ENCODE results near the gene CHID1.

The CHID1 gene

DNA sequence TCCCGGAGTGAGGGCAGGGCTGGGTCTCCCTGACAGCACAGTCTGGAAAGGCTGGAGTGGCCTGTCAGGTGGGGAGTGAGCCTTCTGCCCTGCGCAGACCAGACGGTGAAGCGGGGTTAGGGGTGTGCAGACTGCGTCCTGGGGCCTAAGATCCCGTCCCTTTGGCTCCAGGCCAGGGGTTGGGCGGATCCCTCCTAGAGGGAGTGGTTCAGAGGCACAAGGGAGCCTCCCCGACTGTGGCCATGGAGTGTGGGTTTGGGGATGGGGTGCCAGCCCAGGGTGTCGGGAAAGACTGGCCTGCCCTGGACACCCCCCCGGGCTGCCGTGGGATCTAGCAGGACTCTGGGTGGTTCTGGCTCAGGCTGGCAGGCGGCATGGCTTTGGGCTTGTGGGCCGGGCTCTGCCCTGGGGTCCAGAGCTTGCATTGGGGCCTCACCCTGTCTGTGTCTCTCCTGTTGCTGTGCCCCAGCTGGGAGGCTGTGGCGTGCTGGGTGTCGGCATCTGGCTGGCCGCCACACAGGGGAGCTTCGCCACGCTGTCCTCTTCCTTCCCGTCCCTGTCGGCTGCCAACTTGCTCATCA, 48.4 kb downstream of the CHID1 start:
- no peak for FAIRE-seq

GRCh38 chr11:861105-861479, 49.5 kb downstream of the CHID1 start:
- no peak for FAIRE-seq

DNA sequence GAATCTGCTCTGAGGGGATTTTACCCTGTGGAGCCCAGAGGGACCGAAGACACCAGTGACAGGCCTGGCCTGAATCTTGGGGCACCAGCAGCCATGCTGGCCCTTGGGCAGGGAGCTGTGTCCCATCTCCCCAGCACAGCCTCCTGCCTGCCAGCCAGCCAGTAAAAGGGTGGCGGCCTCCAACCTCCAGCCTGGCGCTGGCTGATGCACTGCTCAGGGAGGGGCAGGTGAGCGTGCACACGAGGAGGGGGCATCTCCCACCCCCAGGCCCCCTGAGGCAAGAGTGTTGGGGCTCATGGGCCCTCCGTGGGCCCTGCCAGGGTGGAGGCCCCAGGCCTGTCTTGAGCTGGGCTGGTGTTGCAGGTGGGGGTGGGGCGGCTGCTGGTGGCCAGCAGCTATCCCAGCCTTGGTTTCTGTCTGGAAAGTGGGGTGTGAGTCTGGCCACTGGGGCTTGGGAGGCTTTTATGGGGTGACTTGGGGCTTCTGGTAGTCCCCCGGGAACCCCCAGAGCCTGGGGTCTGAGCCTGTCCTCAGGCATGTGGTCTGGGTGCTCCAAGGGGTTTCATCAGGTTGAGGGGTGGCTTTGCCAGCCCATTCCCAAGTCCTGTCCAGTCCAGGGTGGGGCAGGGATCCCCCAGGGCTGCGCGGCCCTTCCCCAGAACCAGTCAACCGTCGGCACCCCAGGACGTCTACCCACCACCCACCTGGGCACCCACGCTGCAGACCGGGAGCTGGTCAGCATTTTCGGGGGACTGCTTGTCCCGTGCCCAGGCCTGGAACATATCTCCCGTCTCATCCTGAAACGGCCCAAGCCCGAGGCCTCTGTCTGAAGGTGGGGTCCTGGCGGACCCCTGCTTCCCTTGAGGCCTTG, 50.1 kb downstream of the CHID1 start:
- FAIRE-seq, result no peak

DNA sequence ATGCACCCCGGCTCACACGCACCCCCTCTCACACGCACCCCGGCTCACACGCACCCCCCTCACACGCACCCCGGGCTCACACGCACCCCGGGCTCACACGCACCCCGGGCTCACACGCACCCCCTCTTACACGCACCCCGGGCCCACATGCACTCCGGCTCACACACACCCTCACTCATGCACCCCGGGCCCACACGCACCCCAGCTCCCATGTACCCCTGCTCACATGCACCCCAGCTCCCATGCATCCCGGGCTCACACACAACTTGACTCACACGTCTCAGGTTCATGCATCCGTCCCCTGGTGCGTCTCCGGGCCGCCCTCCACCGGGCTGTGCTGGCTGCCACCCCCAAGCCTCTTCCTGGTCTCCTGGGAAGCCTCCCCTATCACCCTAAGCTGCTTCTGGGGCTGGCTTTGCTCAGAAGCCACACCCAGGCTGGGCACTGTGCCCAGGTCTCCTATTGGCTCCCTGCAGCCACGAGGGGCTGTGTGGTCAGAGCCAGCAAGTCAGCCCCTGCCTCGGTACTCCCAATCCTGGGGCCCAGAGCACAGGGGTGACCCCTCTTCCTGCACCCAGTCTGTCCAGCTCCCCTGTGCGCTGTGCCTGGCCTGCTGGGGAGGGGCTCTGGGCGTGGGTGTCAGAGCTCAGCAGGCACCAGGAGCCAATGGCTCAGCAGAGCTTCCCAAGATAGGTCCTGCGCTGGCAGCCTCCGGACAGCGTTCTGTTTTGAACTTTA, 51.0 kb downstream of the CHID1 start:
- no peak for FAIRE-seq

DNA sequence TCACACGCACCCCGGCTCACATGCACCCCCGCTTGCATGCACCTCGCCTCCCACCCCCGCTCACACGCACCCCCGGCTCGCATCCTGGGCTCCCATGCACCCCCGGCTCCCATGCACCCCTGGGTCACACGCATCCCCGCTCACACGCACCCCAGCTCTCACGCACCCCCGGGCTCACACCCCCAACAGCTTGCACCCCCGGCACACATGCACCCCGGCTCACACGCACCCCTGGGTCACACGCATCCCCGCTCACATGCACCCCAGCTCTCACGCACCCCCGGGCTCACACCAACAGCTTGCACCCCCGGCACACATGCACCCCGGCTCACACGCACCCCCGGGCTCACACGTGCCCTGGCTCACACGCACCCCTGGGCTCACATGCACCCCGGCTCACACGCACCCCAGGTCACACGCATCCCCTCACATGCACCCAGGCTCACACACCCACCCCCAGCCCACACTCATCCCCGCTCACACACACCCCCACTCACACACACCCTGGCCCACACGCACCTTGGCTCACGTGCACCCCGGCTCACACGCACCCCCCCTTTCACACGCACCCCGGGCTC, 51.8 kb downstream of the CHID1 start:
- FAIRE-seq, result no peak

DNA sequence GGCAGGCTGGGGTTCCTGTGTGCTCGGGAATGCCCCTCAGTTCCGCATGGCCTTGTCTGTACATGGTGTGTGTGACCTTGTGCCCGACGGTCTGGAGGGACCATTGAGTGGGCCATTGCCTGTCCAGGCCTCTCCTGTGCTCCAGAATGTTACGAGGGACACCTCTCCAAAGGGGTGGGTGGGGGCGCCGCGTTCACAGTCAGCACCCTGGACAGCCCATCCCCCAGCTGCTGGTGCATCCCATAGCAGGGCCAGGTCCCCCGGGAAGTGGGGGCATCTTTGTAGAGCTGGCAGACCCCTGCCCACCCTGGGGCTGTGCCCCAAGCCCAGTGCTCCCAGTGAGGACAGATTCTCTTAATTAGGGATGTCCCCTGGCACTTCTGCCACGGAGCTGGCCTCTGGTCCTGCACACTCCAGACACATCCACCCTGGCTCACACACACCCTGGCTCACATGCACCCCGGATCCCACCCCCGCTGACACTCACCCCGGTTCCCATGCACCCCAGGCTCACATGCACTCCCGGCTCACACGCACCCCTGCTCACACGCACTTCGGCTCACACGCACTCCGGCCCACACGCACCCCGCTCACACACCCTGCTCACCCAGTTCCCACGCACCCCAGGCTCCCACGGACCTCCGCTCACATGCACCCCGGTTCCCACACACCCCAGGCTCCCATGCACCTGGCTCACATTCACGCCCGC, 52.4 kb downstream of the CHID1 start:
- no peak for FAIRE-seq

GRCh38 chr11:856397-856796, 54.2 kb downstream of the CHID1 start:
- FAIRE-seq, result no peak

DNA sequence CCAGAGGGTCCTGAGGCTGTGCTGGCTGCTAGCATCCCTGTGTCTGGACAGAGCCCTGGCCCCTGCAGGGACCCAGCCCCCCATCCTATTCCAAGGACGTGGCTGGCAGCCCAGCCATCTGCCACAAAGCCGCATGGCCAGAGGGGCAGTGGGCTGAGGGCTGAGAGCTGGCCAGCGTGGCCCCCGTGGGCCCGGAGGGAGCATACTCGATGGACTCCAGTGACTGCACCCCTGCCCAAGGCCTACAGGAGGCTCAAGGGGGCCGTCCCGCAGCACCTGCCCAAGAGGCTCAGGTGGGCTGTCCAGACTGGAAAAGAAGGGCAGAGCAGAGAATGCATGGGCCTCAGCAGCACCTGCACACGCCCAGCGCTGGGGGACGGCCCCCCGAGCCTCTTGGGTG, 54.8 kb downstream of the CHID1 start:
- FAIRE-seq, result no peak

- no peak for FAIRE-seq
These were observed 55.3 kb downstream of the CHID1 start for GRCh38 chr11:855330-855674.

- FAIRE-seq, result no peak
These were observed 55.8 kb downstream of the CHID1 start for GRCh38 chr11:854601-855329.

DNA sequence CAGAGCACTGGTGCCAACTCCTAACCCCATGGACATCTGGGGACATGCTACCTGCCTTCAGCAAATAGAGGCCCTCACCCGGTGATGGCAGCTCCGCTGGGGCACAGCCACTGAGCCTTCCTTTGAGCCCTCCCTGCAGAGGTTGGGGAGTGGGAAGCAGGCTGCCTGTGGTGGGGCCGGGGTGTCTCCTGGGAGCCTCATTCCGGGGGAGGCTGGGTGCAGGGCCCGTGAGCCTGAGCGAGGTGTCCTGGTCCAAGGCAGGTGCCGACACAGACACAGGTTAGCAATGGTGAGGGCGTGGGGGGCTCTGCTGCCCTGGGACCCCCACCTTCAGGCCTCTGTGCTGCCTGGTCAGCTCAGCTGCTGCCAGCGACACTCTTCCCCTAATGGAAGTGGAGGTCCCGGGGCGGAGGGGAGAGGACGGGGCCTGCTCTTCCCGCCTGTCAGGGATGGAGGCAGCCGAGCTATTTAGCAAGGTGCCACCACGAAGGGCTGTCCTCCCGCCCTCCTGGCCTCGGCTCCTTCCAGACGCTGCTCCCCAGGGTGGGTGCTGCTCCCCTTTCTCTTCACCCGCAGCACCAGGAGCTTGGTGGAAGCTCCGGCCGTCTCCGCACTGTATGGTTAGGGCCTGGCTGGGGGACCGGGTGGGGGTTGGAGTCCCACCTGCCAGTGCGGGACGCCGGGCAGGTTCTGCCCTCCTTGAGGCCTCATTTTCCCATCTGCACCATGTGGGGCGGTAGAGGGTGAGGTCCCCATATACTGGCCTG, 56.7 kb downstream of the CHID1 start:
- FAIRE-seq, result no peak

GRCh38 chr11:852762-853161, 57.8 kb downstream of the CHID1 start:
- no peak for FAIRE-seq

DNA sequence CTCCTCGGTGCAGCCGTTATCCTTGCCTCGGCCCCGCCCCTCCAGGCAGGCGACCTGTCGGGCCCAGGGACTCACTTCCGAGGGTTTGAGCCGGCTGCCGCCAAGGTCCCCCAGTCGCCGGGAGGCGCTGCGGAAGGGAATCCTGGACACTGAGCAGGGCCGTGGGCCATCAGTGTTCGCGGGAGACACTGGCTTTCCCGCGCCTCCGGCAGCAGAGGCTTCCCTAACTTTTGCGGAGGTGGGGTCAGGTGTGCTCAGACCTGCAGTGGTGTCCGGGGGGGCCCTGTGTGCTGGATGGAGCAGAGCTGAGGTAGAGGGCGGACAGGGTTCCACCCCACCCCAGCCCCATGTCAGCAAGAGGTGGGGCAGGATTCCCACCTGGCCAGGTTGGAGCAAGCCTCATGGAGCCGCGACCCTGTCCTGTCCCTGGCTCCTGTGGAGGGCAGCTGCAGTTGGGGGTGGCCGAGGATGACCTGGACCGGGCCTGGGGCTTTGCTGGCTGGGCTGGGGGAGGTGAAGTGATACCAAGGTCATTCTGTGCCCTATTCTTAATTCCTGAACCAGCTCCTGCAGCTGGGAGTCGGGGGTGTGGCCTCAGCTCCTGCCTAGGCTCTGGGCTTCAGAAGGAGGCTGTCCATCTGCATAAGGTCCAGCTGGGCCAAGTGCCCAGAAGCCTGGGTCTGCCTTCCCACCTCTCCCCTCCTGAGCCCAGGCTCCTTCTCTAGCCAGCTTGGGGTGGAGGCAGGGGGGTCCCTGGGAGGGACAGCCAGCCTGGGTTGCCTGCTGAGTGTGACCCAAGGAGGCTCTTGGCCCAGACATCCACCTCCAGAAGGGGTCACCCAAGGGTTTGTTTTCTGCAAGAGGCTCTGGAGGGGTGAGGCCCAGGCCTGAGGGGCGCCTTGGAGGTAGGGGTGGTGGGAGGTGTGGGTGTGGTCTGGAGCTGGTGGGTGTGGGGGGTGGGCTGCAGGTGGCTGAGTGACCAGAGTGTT, 59.5 kb downstream of the CHID1 start:
- FAIRE-seq, result no peak

DNA sequence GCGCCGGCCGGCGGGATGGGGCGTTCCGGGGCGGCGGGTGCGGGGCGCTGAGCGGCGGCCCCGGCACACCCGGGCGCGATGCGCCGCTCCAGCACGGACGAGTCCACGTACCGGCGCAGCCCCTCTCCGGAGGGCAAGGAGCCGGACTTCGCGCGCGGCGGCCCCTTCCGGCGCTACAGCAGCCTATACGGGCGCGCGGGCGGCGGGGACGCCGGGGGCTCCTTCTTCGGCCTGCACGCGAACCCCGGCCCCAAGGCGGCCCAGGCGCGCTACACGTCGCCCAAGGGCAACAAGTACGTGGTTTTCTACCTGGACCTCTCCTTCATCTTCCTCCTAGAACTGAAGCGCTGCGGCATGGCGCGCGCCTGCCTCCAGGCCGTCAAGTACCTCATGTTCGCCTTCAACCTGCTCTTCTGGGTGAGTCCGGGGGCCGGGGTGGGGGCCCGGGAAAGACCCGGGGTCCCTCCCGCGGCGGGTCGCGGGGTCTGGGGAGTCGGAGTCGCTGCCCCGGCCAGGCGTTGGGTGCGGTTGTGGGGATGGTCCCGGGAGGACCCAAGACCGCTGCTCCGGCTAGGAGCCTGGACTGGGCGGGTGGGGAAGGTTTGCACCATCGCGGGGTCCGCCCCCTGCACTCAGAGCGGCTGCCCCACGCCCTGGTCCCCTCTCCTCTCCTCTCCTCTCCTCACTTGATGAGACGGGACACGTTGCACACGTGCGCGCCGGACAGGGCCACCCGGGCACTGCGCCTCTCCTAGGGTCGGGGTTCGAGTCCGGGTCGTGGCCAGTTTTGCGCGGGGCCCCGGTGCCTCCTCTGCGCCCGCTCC, 60.4 kb downstream of the CHID1 start:
- no peak for FAIRE-seq

GRCh38 chr11:849104-849824, 61.3 kb downstream of the CHID1 start:
- FAIRE-seq, result no peak

- no peak for FAIRE-seq
These were observed 62.2 kb downstream of the CHID1 start for GRCh38 chr11:848380-848931.

DNA sequence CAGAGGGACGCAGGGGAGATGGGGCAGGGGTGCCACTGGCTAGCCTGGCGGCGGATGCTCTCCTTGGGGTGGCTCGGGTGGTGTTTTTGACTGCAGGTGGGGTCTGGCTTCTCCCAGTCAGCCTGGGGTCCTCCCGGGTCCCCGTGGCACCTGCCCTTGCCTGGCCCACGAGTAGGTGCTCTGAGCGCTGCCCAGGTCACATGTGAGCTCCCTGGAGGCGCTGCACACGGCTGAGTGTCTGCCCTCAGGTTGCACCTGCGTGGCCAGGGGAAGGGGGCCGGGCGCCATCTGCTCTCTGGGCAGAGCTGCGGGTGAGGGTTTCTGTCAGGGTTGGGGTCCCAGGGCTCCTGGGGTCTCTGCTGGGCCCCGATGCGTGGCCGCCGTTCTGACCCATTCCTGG, 62.7 kb downstream of the CHID1 start:
- FAIRE-seq, result no peak

DNA sequence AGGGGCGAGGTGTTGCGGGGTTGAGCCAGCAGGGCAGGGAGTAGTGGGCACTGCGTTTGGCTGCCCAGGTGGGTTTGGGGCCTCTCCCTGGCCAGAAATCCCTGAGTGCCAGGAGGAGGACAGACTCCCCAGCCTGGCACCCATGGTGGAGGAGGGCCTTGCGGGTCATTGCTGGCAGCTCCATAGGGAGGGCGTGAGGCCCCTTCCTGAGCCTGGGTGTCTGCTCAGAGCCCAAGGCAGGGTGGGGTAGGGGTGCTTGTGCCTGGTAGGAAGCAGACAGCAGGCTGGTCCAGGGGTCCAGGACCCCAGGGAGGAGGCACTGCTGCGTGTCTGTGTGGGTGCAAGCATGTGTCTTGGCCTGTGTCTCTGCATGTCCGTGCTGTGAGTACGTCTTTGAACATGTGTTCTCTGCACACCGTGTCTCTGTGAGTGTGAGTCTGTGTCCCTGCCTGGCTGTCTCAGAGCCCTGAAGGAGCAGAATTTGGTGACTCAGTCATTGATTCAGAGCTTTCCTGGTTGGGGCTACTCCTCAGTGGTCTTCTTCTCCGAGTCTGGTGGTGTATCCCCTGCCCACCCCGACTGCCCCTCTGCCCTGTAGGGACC, 64.0 kb downstream of the CHID1 start:
- FAIRE-seq, result no peak

Measured in A204.1 (cell line).